ENCODE data around the gene SETD6. TPM values are rescaled to one million over a fixed set of nuclear protein-coding genes. Genes with fewer than 3 reads are reported as not detected.

Gene SETD6
- total and polyA plus RNA-seq, 9 of the 15 experiments (the other 6 are each of a cell fraction or from before 2014, with no cell fraction given), result 9.2 to 40.9 (median 19.8) TPM

GRCh38 chr16:58487566-58488351 is 27.6 kb upstream of the SETD6 start (continued):
- no peak for TF ChIP-seq FOXJ2 (tag; IDR thresholded peaks at IDR 0.05)
- TF ChIP-seq ZNF76 (CRISPR knock-in tag; IDR thresholded peaks at IDR 0.05; ENCODE audit: borderline replicate concordance), result no peak
- no peak for TF ChIP-seq THRA (IDR thresholded peaks at IDR 0.05)
- TF ChIP-seq NR2F6 (CRISPR knock-in tag; IDR thresholded peaks at IDR 0.05), result no peak
- TF ChIP-seq ESRRA (IDR thresholded peaks at IDR 0.05; ENCODE audit: borderline replicate concordance, low read depth), result peak; percentile 31
- TF ChIP-seq GTF2B (IDR thresholded peaks at IDR 0.05; ENCODE audit: extremely low read depth, insufficient read length), result no peak
- TF ChIP-seq POLR3A (IDR thresholded peaks at IDR 0.05; ENCODE audit: borderline replicate concordance, extremely low read depth, insufficient read depth, insufficient read length), result no peak
- TF ChIP-seq NR1H2 (CRISPR knock-in tag; IDR thresholded peaks at IDR 0.05), result no peak
- no peak for TF ChIP-seq HDAC6 (IDR thresholded peaks at IDR 0.05; ENCODE audit: low read depth, low read length)
- TF ChIP-seq, protein P1, sequence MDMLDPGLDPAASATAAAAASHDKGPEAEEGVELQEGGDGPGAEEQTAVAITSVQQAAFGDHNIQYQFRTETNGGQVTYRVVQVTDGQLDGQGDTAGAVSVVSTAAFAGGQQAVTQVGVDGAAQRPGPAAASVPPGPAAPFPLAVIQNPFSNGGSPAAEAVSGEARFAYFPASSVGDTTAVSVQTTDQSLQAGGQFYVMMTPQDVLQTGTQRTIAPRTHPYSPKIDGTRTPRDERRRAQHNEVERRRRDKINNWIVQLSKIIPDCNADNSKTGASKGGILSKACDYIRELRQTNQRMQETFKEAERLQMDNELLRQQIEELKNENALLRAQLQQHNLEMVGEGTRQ (CRISPR knock-in tag; IDR thresholded peaks at IDR 0.05), result no peak
- TF ChIP-seq NONO (IDR thresholded peaks at IDR 0.05; ENCODE audit: low read depth in 2 of 2, low read length in 1 of 2), result 0 out of 4 replicates have a peak, but pooled peaks of 1 of the 2 experiments have one; percentile 17
- no peak for TF ChIP-seq NR2C1 (IDR thresholded peaks at IDR 0.05)
- TF ChIP-seq NR2C1 (tag; IDR thresholded peaks at IDR 0.05), result no peak
- TF ChIP-seq, protein P2, sequence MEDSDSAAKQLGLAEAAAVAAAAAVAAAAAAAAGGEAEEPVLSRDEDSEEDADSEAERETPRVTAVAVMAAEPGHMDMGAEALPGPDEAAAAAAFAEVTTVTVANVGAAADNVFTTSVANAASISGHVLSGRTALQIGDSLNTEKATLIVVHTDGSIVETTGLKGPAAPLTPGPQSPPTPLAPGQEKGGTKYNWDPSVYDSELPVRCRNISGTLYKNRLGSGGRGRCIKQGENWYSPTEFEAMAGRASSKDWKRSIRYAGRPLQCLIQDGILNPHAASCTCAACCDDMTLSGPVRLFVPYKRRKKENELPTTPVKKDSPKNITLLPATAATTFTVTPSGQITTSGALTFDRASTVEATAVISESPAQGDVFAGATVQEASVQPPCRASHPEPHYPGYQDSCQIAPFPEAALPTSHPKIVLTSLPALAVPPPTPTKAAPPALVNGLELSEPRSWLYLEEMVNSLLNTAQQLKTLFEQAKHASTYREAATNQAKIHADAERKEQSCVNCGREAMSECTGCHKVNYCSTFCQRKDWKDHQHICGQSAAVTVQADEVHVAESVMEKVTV (CRISPR knock-in tag; IDR thresholded peaks at IDR 0.05), result peak; percentile 91
- TF ChIP-seq SMAD2 (IDR thresholded peaks at IDR 0.05; ENCODE audit: low read depth, low read length), result no peak
